ENCODE data around the gene ATP10A. TPM values are rescaled to one million over a fixed set of nuclear protein-coding genes. Genes with fewer than 3 reads are reported as not detected.
"Not testable (repeated sequence)": the region's sequence is repeated elsewhere in the genome, so short reads cannot be mapped to it uniquely, and the experiment has no call there.

Gene ATP10A
- total RNA-seq, 4 donors from 2014 or later = 2.7 to 7.0 (median 3.4) TPM

DNA sequence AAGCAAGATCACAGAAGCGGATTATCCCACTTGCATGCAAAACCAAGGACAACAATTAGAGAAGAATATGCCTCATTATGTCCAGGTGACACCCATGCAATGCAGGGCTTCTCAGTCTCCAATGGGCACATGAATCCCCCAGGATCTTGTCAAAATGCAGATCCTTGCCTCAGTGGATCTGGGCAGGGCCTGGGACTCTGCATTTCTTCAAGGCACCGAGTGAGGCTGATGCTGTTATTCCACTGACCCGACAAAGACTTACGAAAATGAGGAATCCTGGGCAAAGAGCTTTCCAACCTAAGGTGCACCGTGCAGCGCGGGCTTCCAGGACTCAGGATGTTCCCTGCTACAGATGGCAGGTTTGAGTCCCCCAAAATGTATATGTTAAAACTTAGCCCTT, 99.2 kb downstream of the ATP10A start:
- Histone ChIP-seq H3K4me3 (replicated peaks in 1 of 3) (no peak overlapping the region), H3K9me3 (no peaks in the 10 kb centered on the region), H3K36me3 (no peaks in the 10 kb centered on the region), H3K27me3 (no peaks in the 10 kb centered on the region), H3K4me1 (no peaks in the 10 kb centered on the region), H3K27ac (no peak overlapping the region)
- no peak for DNase-seq
- WGBS, 2 donors = 95 to 99% methylated on average over 7 of the region's 7 CpGs
- no peak for TF ChIP-seq POLR2A (IDR thresholded peaks at IDR 0.05)
- TF ChIP-seq, protein P1, sequence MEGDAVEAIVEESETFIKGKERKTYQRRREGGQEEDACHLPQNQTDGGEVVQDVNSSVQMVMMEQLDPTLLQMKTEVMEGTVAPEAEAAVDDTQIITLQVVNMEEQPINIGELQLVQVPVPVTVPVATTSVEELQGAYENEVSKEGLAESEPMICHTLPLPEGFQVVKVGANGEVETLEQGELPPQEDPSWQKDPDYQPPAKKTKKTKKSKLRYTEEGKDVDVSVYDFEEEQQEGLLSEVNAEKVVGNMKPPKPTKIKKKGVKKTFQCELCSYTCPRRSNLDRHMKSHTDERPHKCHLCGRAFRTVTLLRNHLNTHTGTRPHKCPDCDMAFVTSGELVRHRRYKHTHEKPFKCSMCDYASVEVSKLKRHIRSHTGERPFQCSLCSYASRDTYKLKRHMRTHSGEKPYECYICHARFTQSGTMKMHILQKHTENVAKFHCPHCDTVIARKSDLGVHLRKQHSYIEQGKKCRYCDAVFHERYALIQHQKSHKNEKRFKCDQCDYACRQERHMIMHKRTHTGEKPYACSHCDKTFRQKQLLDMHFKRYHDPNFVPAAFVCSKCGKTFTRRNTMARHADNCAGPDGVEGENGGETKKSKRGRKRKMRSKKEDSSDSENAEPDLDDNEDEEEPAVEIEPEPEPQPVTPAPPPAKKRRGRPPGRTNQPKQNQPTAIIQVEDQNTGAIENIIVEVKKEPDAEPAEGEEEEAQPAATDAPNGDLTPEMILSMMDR (IDR thresholded peaks at IDR 0.05) = no peak
- intact Hi-C loops (cut with DNase I) = no loop called here

DNA sequence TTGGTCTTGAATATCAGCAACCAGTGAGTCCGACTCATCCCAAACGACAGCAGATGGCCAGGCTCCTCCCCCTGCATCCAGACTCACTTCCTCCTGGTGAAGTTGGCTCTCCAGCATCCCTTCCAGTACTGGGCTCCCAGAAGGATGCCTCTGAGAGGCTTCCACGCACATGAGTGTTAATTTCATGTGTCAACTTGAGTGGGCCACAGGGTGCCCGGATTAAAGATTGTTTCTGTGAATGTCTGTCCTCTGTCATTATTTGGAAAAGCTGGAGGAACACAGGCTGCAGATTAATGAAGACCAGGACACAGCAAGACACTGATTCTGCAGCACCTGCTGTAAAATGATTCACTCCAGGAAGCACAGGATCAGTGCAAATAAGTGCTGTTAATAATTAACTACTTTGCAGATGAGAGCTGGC, 99.8 kb downstream of the ATP10A start:
- Histone ChIP-seq H3K9me3 (no peaks in the 10 kb centered on the region), H3K27ac (no peak overlapping the region), H3K4me3 (replicated peaks in 1 of 3) (no peak overlapping the region), H3K36me3 (no peaks in the 10 kb centered on the region), H3K4me1 (no peaks in the 10 kb centered on the region), H3K27me3 (no peaks in the 10 kb centered on the region)
- DNase-seq = no peak
- 63 to 65% methylated on average over 4 of the region's 4 CpGs for WGBS, 2 donors
- intact Hi-C loops (cut with DNase I) = no loop called here
- TF ChIP-seq, protein P1 (IDR thresholded peaks at IDR 0.05) = no peak
- TF ChIP-seq POLR2A (IDR thresholded peaks at IDR 0.05) = no peak

DNA sequence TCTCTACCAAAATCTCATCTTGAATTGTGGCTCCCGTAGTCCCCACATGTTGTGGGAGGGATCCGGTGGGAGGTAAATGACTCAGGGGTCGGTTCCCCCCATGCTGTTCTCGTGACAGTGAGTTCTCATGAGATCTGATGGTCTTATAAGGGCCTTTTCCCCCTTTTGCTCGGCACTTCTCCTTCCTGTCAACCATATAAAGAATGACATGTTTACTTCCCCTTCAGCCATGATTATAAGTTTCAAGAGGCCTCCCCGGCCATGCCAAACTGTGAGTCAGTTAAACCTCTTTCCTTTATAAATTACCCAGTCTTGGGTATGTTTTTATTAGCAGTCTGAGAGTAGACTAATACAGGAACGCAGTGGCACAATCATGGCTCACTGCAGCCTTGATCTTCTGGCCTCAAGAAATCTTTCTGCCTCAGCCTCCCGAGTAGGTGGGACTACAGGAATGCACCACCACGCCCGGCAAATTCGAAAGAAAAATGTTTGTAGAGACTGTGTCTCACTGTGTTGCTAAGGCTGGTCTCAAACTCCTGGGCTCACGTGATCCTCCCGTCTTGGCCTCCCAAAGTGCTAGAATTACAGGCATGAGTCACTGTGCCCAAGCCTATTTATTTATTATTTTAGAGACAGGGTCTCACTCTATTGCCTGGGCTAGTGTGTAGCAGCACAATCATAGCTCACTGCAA, 101.0 kb downstream of the ATP10A start:
- WGBS, 2 donors = 74 to 81% methylated on average over 13 of the region's 13 CpGs
- intact Hi-C loops (cut with DNase I) = no loop called here

DNA sequence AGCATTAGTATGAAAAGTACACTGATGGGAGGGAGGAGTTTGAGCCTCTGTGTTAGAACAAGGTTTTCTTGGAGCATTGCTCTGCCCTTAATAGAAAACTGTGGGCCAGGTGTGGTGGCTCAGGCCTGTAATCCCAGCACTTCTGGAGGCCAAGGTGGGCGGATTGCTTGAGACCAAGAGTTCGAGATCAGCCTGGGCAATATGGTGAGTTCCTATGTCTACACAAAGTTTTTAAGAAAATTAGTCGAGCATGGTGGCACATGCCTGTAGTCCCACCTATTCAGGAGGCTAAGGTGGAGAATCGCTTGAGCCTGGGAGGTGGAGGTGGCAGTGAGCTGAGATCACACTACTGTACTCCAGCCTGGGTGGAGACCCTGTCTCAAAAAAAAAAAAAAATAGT, 103.7 kb downstream of the ATP10A start:
- H3K36me3 ChIP-seq = no peaks in the 10 kb centered on the region
- WGBS, 2 donors = 92 to 95% methylated on average over 4 of the region's 4 CpGs
- DNase-seq = no peak
- TF ChIP-seq, protein P1 (IDR thresholded peaks at IDR 0.05) = no peak
- TF ChIP-seq POLR2A (IDR thresholded peaks at IDR 0.05) = no peak
- no peaks in the 10 kb centered on the region for H3K27me3 ChIP-seq
- H3K9me3 ChIP-seq = no peaks in the 10 kb centered on the region
- no peak overlapping the region for H3K27ac ChIP-seq
- H3K4me3 ChIP-seq (replicated peaks in 1 of 3) = no peak overlapping the region
- no peaks in the 10 kb centered on the region for H3K4me1 ChIP-seq
- intact Hi-C loops (cut with DNase I) = no loop called here

More for the DNA sequence above, 101.0 kb downstream of the ATP10A start:
- Histone ChIP-seq H3K36me3 (no peaks in the 10 kb centered on the region), H3K4me1 (no peaks in the 10 kb centered on the region), H3K4me3 (replicated peaks in 1 of 3) (no peak overlapping the region), H3K9me3 (no peaks in the 10 kb centered on the region), H3K27ac (no peak overlapping the region), H3K27me3 (no peaks in the 10 kb centered on the region)
- no peak for TF ChIP-seq POLR2A (IDR thresholded peaks at IDR 0.05)
- TF ChIP-seq, protein P1 (IDR thresholded peaks at IDR 0.05) = no peak
- no peak for DNase-seq

DNA sequence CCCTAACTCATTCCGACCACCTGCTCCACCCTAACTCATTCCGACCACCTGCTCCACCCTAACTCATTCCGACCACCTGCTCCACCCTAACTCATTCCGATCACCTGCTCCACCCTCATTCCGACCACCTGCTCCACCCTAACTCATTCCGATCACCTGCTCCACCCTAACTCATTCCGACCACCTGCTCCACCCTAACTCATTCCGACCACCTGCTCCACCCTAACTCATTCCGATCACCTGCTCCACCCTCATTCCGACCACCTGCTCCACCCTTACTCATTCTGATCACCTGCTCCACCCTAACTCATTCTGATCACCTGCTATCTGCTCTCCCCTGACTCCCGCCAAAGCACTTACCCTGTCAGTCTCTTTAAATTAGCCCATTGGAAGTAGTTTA, 104.5 kb downstream of the ATP10A start:
- H3K4me1 ChIP-seq; H3K9me3 ChIP-seq; H3K27ac ChIP-seq; H3K27me3 ChIP-seq; DNase-seq; intact Hi-C loops (cut with DNase I); H3K4me3 ChIP-seq (replicated peaks in 1 of 3); H3K36me3 ChIP-seq: not testable (repeated sequence)
- 94% methylated on average over 10 to 11 of the region's 11 CpGs for WGBS, 2 donors
